GM12872 (cell line): ENCODE data around the gene XRCC5.

ENCODE experiments used
- CTCF ChIP-seq: IDR thresholded peaks from 3 replicates; pipeline ENCODE4 v1.5.1; 2011; ENCODE audit warnings: low read depth, mild to moderate bottlenecking, low read length, moderate library complexity; ENCODE audit not compliant: insufficient read depth

The XRCC5 gene

GRCh38 chr2:216072473-216072872, 36.7 kb upstream of the XRCC5 start:
- no peak for TF ChIP-seq CTCF

GRCh38 chr2:216073773-216074172, 35.4 kb upstream of the XRCC5 start:
- no peak for TF ChIP-seq CTCF

GRCh38 chr2:216074380-216074779, 34.8 kb upstream of the XRCC5 start:
- TF ChIP-seq CTCF = no peak

GRCh38 chr2:216074794-216075193, 34.4 kb upstream of the XRCC5 start:
- TF ChIP-seq CTCF = no peak

GRCh38 chr2:216075510-216076485, 33.4 kb upstream of the XRCC5 start:
- no peak for TF ChIP-seq CTCF

- TF ChIP-seq CTCF = no peak
Observed at GRCh38 chr2:216078776-216079175, 30.4 kb upstream of the XRCC5 start.

GRCh38 chr2:216081012-216081411, 28.1 kb upstream of the XRCC5 start:
- no peak for TF ChIP-seq CTCF
